Measurements from ENCODE around the gene ANKRD33B.

- no peak for TF ChIP-seq CTCF (IDR thresholded peaks at IDR 0.05)
- no peak for TF ChIP-seq POLR2A (IDR thresholded peaks at IDR 0.05)
These were observed 20.0 kb downstream of the ANKRD33B start for GRCh38 chr5:10583663-10584572.

Measured in heart left ventricle (tissue), 13 donors.